ENCODE results near the gene B9D1.
"Not testable (repeated sequence)": the region's sequence is repeated elsewhere in the genome, so short reads cannot be mapped to it uniquely, and the experiment has no call there.

Gene B9D1

DNA sequence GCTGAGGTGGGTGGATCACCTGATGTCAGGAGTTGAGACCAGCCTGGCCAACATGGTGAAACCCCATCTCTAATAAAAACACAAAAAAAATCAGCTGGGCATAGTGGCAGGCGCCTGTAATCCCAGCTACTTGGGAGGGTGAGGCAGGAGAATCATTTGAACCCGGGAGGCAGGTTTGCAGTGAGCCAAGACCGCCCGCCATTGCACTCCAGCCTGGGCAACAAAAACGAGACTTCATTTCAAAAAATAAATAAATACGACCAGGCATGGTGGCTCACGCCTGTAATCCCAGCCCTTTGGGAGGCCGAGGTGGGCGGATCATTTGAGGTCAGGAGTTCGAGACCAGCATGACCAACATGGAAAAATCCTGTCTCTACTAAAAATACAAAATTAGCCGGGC is 9.1 kb downstream of the B9D1 start:
- not testable (repeated sequence) for DNase-seq

DNA sequence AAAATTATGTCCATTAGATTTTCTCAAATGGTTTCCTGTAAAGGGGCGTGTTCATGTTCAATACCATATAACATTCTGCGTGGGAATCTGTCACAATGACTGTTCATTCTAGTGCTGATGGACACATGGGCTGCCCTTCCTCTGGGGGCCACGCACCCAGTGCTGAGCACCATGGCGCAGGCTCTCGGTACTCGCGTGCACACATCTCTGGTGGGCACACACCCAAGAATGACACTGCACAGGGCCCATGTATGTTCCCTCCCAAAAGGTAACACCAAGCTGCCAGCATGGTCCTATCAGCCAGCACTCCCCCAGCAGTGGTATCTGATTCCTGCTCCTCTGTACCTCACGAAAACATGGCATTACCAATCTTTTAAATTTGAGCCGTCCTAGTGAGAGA is 13.7 kb downstream of the B9D1 start:
- DNase-seq: no peak

GRCh38 chr17:19348081-19348650 is 14.4 kb downstream of the B9D1 start:
- no peak for DNase-seq

- DNase-seq: no peak
These were observed 15.0 kb downstream of the B9D1 start for GRCh38 chr17:19347323-19348080.

GRCh38 chr17:19346351-19347255 is 15.9 kb downstream of the B9D1 start:
- DNase-seq: no peak

GRCh38 chr17:19345486-19346350 is 16.8 kb downstream of the B9D1 start:
- no peak for DNase-seq

DNA sequence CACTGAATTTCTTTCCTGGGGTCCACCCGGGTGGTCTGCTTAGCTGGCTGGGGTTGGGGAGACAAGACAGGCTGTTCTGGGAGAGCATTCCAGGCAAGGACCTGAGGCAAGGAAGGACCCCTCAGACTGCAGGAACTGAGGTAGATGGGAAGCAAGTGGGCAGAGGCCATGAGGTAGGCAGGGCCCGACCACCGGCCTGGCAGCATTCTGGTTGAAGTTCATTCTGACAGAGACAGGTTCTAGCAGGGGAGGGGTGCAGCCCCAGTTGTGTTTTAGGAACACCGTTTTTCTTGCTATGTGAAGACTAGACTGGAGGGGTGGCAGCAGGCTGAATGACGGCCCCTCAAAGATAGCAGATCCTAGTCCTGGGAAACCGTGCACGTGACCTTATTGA is 17.5 kb downstream of the B9D1 start:
- DNase-seq: no peak

DNA sequence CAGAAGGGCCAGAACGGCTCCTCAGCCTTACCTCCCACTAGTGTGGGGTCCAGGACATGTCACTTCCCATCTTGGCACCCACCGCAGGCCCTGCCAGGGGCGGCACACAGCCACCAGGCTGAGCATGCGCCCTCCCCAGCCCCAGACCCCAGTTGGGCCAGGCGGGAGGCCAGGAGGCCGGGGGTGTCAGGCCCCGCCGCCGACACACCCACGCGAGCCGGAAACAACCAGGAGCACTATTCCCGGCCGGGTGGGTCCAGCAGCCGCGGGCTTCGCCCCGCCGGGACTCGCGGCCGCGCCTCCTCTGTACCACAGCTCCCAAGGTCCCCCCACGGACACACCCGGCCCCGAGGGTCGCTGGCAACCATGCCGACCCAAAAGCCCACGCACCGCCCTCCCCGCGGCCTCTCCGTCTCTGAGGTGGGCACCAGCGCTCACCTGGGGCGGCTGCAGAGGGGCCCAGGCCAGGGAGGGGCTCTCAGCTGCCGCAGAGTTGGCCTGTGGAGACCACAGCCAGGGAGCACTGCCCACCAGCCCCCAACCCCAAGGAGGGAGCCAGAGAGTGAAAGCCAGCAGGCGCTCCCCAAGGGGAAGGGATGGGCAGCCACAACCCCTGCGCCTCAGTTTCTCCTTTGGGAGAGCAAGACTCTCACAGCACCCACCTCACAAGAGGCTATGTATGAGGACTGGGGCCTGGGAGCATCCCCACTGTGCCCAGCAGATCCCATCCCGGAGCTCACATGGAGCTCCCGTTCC is 18.0 kb downstream of the B9D1 start:
- no peak for DNase-seq

DNA sequence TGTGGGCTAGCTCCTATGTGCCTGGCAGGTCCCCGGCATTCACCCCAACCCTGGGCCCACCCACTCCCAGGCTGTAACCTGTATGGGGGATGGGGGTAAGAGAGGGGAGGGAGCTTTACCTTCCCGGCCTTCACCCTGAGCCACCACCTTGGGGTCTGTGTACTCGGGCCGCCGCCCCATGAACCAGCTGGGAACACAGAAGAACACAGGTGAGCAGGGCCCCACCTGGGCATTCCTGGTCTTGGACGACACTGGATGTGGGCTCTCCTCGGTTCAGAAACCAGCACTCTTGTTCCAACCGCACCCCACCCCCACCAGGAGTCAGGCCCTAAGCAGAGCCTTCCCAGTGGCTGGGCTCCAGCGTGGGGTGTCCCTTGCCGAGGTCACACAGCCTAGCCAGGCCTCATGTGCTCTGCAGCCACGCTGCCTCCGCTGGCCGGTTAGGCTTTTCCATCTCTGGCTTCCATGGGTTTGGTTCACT is 18.8 kb downstream of the B9D1 start:
- no peak for DNase-seq

- DNase-seq: no peak
These were observed 19.3 kb downstream of the B9D1 start for GRCh38 chr17:19343256-19343630.

- no peak for DNase-seq
These were observed 19.8 kb downstream of the B9D1 start for GRCh38 chr17:19342611-19343255.

- no peak for DNase-seq
These were observed 20.6 kb downstream of the B9D1 start for GRCh38 chr17:19341641-19342610.

- no peak for DNase-seq
These were observed 21.3 kb downstream of the B9D1 start for GRCh38 chr17:19341211-19341631.

DNA sequence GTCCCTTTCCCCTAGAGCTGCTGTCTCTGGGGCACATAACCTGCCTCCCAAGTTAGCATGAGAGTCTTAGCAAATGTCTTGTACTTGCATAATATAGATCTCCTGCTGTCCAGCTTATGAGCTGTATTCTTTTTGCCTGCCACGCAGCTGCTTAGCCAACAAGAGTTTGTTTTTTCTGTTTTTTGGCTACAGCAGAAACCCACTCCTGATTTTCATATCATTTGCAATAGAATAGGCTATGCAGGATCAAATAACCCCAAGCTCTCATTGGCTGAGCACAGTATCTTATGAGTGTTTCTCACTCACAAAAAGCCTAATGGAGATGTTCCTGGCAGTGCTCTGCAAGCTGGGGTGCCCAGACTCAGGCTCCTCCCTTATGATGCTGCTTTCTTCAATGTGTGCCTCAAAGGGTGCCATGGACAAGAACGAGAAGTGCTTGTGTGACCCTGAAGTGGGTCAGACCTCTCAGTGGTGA is 23.1 kb downstream of the B9D1 start:
- DNase-seq: no peak

DNA sequence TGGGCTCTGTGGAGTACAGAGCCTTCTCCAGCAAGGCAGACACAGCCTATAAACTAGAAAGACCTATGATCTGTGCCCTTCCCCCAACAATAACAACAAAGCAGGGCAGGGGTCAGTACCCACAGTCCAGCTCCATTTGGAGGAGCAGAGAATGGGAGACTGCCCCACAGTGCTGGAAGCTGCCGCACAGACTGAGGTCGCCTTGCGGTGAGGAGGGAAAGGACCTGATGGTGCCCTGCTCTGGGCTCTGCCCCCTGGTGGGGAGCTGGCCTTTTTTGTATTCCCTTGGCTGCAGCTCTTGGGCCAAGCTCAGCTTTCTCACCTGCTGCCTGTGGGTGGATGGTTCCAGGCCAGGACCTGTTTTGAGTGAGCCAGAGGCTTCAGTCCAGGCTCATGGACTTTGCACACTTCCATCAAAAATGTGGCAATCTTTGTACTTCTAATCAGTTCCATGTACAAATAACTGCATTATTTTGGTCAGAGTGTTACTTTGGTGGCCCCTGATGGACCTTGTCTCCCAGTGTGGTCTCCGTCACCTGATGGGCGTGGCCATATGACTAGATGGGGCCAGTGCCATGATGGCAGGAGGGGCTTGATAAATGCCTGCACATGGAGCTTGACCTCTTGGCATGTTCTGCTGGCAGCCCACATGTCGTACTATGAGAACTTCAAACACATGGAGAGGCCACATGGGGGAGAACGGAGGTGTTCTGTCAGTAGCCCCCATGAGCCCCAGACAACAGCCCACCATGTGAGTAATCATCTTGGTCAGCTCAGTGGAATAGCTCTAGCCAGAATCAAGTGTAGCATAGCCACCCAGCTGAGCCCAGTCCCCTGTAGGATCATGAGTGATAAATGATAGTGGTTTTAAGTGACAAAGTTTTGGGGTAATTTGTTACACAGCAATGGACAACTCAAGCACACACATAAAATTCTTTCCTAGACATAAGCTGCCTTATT is 24.2 kb downstream of the B9D1 start:
- DNase-seq: peak; percentile 64

GRCh38 chr17:19337712-19338023 is 24.9 kb downstream of the B9D1 start:
- DNase-seq: no peak

DNA sequence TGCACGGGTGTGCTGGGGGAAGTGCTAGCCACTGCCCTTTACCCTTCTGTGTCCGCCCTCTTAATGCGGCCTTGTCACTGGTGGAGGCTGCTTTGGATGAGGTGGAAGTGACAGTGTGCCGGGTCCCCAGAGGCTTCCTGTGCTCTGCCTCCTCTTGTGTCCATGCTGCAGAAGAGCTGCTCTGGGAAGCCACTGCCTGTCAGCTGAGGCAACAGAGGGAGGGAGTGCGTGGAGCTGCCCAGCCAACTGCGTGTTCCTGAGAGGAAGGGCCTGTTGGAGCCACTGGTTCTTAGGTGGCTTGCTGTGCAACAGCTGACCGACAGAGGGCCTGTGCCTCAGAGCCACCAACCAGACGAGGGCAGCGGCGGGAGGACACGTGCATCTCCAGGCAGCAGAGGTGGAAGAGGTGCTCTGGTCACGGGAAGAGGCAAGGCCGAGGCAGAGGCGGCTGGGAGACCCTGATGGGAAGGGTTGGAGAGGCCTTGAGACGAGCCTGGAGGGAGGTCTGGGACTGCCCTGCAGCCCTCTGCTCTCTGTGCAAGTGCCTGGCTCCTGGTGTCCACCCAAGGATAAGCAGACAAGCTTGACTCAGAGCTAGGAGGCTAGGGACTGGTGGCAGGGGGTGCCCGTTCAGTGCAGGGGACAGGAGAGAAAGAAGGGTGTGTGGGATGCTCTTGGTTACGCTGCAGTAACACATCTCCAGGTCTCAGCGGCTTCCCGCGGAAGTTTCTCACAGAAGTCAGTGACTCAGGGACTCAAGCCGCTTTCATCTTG is 25.4 kb downstream of the B9D1 start:
- no peak for DNase-seq

Measured in activated CD4-positive, alpha-beta T cell treated with anti-CD3 and anti-CD28 coated beads, Interleukin-2, amount 50 U/mL, for 1 hour (primary cell).